Endodermal cell (in vitro differentiated cells): ENCODE results near the gene NELFA. TPM values are rescaled to one million over a fixed set of nuclear protein-coding genes. Genes with fewer than 3 reads are reported as not detected.

Source experiments
- DNase-seq: peaks from one replicate; pipeline ENCODE4 v3.0.0-alpha.2; 2017
- H3K27ac ChIP-seq: 2 replicates; pipeline ENCODE4 v1.5.1; 2013; ENCODE audit warnings: mild to moderate bottlenecking, low read depth, low read length, moderate library complexity
- H3K27me3 ChIP-seq: 2 replicates; pipeline ENCODE4 v1.6.1; 2013; ENCODE audit warnings: mild to moderate bottlenecking, low read length, moderate library complexity; ENCODE audit not compliant: insufficient read depth, control insufficient read depth, poor library complexity, severe bottlenecking
- H3K36me3 ChIP-seq: 2 replicates; pipeline ENCODE4 v1.7.0; 2013; ENCODE audit warnings: mild to moderate bottlenecking, low read length, moderate library complexity; ENCODE audit not compliant: control insufficient read depth, insufficient read depth
- H3K4me1 ChIP-seq: one replicate; pipeline ENCODE4 v1.7.0; 2013; ENCODE audit warnings: low read length; ENCODE audit not compliant: control insufficient read depth, insufficient read depth
- H3K4me3 ChIP-seq: 2 replicates; pipeline ENCODE4 v1.5.1; 2013; ENCODE audit warnings: mild to moderate bottlenecking, low read length, moderate library complexity
- H3K9ac ChIP-seq: 2 replicates; pipeline ENCODE4 v1.6.1; 2013; ENCODE audit warnings: mild to moderate bottlenecking, low read length, moderate library complexity; ENCODE audit not compliant: poor library complexity, severe bottlenecking; ENCODE audit errors: extremely low read depth
- H3K9me3 ChIP-seq: 2 replicates; pipeline ENCODE4 v1.6.1; 2013; ENCODE audit warnings: mild to moderate bottlenecking, low read length, moderate library complexity; ENCODE audit not compliant: control insufficient read depth
- H3K27ac Mint-ChIP-seq: 2 replicates; pipeline ENCODE4 v1.8.0; 2020; ENCODE audit warnings: mixed read lengths
- H3K27me3 Mint-ChIP-seq: 2 replicates; pipeline ENCODE4 v1.8.0; 2021; ENCODE audit warnings: mild to moderate bottlenecking, mixed read lengths; ENCODE audit not compliant: insufficient read depth
- H3K36me3 Mint-ChIP-seq: 2 replicates; pipeline ENCODE4 v1.8.0; 2020; ENCODE audit warnings: low read depth, mixed read lengths
- H3K4me1 Mint-ChIP-seq: 2 replicates; pipeline ENCODE4 v1.8.0; 2020; ENCODE audit warnings: mixed read lengths
- H3K4me3 Mint-ChIP-seq: 2 replicates; pipeline ENCODE4 v1.8.0; 2020; ENCODE audit warnings: mild to moderate bottlenecking, moderate library complexity, mixed read lengths
- H3K9me3 Mint-ChIP-seq: 2 replicates; pipeline ENCODE4 v1.8.0; 2020; ENCODE audit warnings: mild to moderate bottlenecking, mixed read lengths
- WGBS, 2 experiments: methylation state at CpG; one replicate each; pipeline versions ENCODE4 v1.1.5 to v1.1.7; 2013; ENCODE audit warnings: missing lambda C conversion rate in 2 of 2, mixed read lengths in 1 of 2; ENCODE audit not compliant: insufficient coverage in 1 of 2, insufficient read length in 1 of 2; 5-methylcytosine and 5-hydroxymethylcytosine counted together
- microRNA-seq: library from miRNA; unstranded; fragments of <30 nt; microRNA quantifications from one replicate; pipeline ENCODE4 v1.2.0, GENCODE V29; 2020; ENCODE audit warnings: borderline microRNAs expressed
- total RNA-seq, 2 donors: library from RNA; stranded (reverse); fragmentation: NEBNext Ultra II Directional in 1 of 2; extraction: Animal tissue kit (Norgen Biotek cat#: 25700) in 1 of 2; gene quantifications; 2 replicates in 1 of 2; 3 replicates in 1 of 2; pipeline ENCODE4 v1.2.1, GENCODE V29; 2021
- TF ChIP-seq, protein P1 (sequence below): fragments of 200-600 bp; sonication (generic); conservative IDR thresholded peaks from 2 replicates; pipeline ENCODE4 v1.5.0; 2021; ENCODE audit warnings: antibody characterized with exemption, mild to moderate bottlenecking

The NELFA gene
- total RNA-seq, 2 donors from 2014 or later: 54.8 to 60.1 TPM

DNA sequence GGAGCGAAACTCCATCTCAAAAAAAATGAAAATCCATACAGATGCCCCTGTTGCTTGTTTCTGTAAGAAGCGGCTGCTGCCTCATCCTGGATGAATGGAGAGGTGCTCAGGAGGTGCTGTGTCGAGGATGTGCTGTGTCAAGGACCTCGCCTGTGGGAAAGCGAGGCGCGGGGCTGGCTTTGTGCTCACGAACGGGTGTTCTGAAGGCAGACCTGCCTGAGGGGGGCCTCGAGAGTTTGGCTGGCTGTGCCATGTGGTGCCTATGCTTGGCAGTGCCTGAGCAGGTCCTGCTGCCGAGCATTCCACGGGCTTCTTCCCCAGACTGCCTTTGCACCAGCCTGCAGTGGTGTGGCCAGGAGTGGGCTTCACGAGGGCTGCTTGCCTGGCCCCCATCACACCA, 76.0 kb downstream of the NELFA start:
- TF ChIP-seq, protein P1, sequence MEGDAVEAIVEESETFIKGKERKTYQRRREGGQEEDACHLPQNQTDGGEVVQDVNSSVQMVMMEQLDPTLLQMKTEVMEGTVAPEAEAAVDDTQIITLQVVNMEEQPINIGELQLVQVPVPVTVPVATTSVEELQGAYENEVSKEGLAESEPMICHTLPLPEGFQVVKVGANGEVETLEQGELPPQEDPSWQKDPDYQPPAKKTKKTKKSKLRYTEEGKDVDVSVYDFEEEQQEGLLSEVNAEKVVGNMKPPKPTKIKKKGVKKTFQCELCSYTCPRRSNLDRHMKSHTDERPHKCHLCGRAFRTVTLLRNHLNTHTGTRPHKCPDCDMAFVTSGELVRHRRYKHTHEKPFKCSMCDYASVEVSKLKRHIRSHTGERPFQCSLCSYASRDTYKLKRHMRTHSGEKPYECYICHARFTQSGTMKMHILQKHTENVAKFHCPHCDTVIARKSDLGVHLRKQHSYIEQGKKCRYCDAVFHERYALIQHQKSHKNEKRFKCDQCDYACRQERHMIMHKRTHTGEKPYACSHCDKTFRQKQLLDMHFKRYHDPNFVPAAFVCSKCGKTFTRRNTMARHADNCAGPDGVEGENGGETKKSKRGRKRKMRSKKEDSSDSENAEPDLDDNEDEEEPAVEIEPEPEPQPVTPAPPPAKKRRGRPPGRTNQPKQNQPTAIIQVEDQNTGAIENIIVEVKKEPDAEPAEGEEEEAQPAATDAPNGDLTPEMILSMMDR: no peak
- no peaks in the 10 kb centered on the region for H3K9me3 ChIP-seq
- peaks cover 74% of the 10 kb centered on the region for H3K36me3 ChIP-seq
- H3K9me3 Mint-ChIP-seq: no peaks in the 10 kb centered on the region
- no peaks in the 10 kb centered on the region for H3K4me1 ChIP-seq
- no peak overlapping the region for H3K4me3 Mint-ChIP-seq
- WGBS, 2 experiments: 96 to 100% methylated on average over 12 to 13 of the region's 13 CpGs
- H3K27ac ChIP-seq: no peak overlapping the region
- H3K27ac Mint-ChIP-seq: no peak overlapping the region
- H3K36me3 Mint-ChIP-seq: peaks cover 44% of the 10 kb centered on the region
- H3K27me3 ChIP-seq: no peaks in the 10 kb centered on the region
- H3K4me3 ChIP-seq: no peak overlapping the region
- no peaks in the 10 kb centered on the region for H3K27me3 Mint-ChIP-seq
- no peak for DNase-seq
- H3K4me1 Mint-ChIP-seq: no peaks in the 10 kb centered on the region
- H3K9ac ChIP-seq: no peak overlapping the region

Small RNAs within 50 kb of the gene (microRNA-seq; reads per million reads assigned to microRNA genes)
- gene MIR943: not detected

Other genes starting within 250 kb of the NELFA start
- 100 to 1,000 TPM; 107 to 125 TPM for gene FGFR3, start 215.7 kb downstream of the NELFA start, total RNA-seq
- gene LETM1, start 152.8 kb downstream of the NELFA start, total RNA-seq: 10 to 100 TPM; 45.7 to 52.4 TPM
- 100 to 1,000 TPM; 153 to 208 TPM for gene NSD2, start 137.6 kb downstream of the NELFA start, total RNA-seq
- gene NAT8L, start 50.4 kb upstream of the NELFA start, total RNA-seq: 1 to 10 TPM; 5.0 to 6.4 TPM
- 10 to 100 TPM; 17.0 to 22.6 TPM for gene HAUS3, start 233.1 kb upstream of the NELFA start, total RNA-seq
- 1 to 10 TPM; 2.8 to 2.9 TPM for gene POLN, start 233.1 kb upstream of the NELFA start, total RNA-seq